Natural killer cell (primary cell): ENCODE data around the gene RPS6KA4. TPM values are rescaled to one million over a fixed set of nuclear protein-coding genes. Genes with fewer than 3 reads are reported as not detected.

Experiments
- ATAC-seq, 3 donors: fragments of 150-1000 bp in 2 of 3; fragments of 200-7000 bp in 1 of 3; cut with Tn5 transposase; 1 replicate in 1 of 3; 2 replicates in 2 of 3; pipeline ENCODE4 v1.10.0; 2021; ENCODE audit warnings: mild to moderate bottlenecking in 2 of 3, moderate library complexity in 2 of 3
- DNase-seq, 2 donors: peaks; one replicate each; pipeline versions ENCODE4 v3.0.0 to v3.0.0-alpha.2; 2013 to 2021; ENCODE audit warnings: mixed read lengths in 1 of 2
- H3K27ac ChIP-seq: one replicate; pipeline ENCODE4 v1.5.1; 2013; ENCODE audit warnings: mild to moderate bottlenecking, low read length
- H3K27me3 ChIP-seq: one replicate; pipeline ENCODE4 v1.6.1; 2013; ENCODE audit warnings: low read length; ENCODE audit not compliant: control insufficient read depth, insufficient read depth
- H3K36me3 ChIP-seq: one replicate; pipeline ENCODE4 v1.6.1; 2013; ENCODE audit warnings: low read length; ENCODE audit not compliant: control insufficient read depth, insufficient read depth
- H3K4me1 ChIP-seq: one replicate; pipeline ENCODE4 v1.6.1; 2013; ENCODE audit warnings: low read length; ENCODE audit not compliant: control insufficient read depth, insufficient read depth
- H3K4me3 ChIP-seq: one replicate; pipeline ENCODE4 v1.5.1; 2013; ENCODE audit warnings: low read length
- H3K9me3 ChIP-seq: one replicate; pipeline ENCODE4 v1.6.1; 2013; ENCODE audit warnings: low read length; ENCODE audit not compliant: control insufficient read depth, insufficient read depth
- H3K27ac Mint-ChIP-seq, 2 donors: one replicate each; pipeline ENCODE4 v1.8.0; 2022; ENCODE audit warnings: mild to moderate bottlenecking in 2 of 2, mixed read lengths in 2 of 2, moderate library complexity in 1 of 2
- H3K27me3 Mint-ChIP-seq, 2 donors: one replicate each; pipeline ENCODE4 v1.8.0; 2022; ENCODE audit warnings: low read depth in 2 of 2, mixed read lengths in 2 of 2
- H3K36me3 Mint-ChIP-seq: one replicate; pipeline ENCODE4 v1.8.0; 2022; ENCODE audit warnings: mixed read lengths
- H3K4me1 Mint-ChIP-seq, 2 donors: one replicate each; pipeline ENCODE4 v1.8.0; 2022; ENCODE audit warnings: mixed read lengths in 2 of 2
- H3K4me3 Mint-ChIP-seq: one replicate; pipeline ENCODE4 v1.8.0; 2022; ENCODE audit warnings: mild to moderate bottlenecking, moderate library complexity, mixed read lengths
- H3K9me3 Mint-ChIP-seq, 2 donors: one replicate each; pipeline ENCODE4 v1.8.0; 2022; ENCODE audit warnings: mixed read lengths in 2 of 2
- CTCF ChIP-seq: fragments of 200-600 bp; IDR thresholded peaks from one replicate; pipeline ENCODE4 v1.8.0; 2022; ENCODE audit warnings: antibody characterized with exemption
- WGBS: methylation state at CpG from one replicate; pipeline ENCODE4 v1.1.7; 2013; ENCODE audit warnings: missing lambda C conversion rate; ENCODE audit not compliant: insufficient coverage; 5-methylcytosine and 5-hydroxymethylcytosine counted together
- intact Hi-C: fragments of 100-400 bp; cut with micrococcal nuclease; formaldehyde crosslinking; loops from one replicate; pipeline ENCODE4 v1.14.2; 2022
- total RNA-seq, 4 donors: library from RNA; stranded (reverse); fragments of 120-200 nt in 1 of 4; gene quantifications; one replicate each; pipeline versions ENCODE4 v1.2.3 to v1.2.4, GENCODE V29; 2013 to 2022

Gene RPS6KA4
- total RNA-seq, 3 donors from 2014 or later (not counting 1 experiment from before 2014, with no cell fraction given), result 27.6 to 36.0 (median 34.4) TPM

GRCh38 chr11:64407221-64407620 is 48.3 kb downstream of the RPS6KA4 start:
- Histone ChIP-seq H3K9me3 (no peaks in the 10 kb centered on the region), H3K4me1 (no peaks in the 10 kb centered on the region), H3K4me3 (no peak overlapping the region), H3K27me3 (no peaks in the 10 kb centered on the region), H3K27ac (no peak overlapping the region), H3K36me3 (no peaks in the 10 kb centered on the region)
- H3K9me3 Mint-ChIP-seq, result no peaks in the 10 kb centered on the region
- ATAC-seq (no peak), DNase-seq (no peak)
- H3K36me3 Mint-ChIP-seq, result no peaks in the 10 kb centered on the region
- intact Hi-C loops, result no loop called here
- 89% methylated on average over 11 of the region's 11 CpGs for WGBS
- H3K4me3 Mint-ChIP-seq, result no peak overlapping the region
- TF ChIP-seq CTCF, result no peak
- peaks cover 0 to 6% of the 10 kb centered on the region in 2 donors for H3K27me3 Mint-ChIP-seq
- no peak overlapping the region for H3K27ac Mint-ChIP-seq
- H3K4me1 Mint-ChIP-seq, result peaks cover 0 to 5% of the 10 kb centered on the region in 2 donors

GRCh38 chr11:64407630-64408029 is 48.7 kb downstream of the RPS6KA4 start:
- intact Hi-C loops, result no loop called here
- no peaks in the 10 kb centered on the region for H3K36me3 Mint-ChIP-seq

GRCh38 chr11:64409278-64409677 is 50.3 kb downstream of the RPS6KA4 start:
- Histone ChIP-seq H3K27me3 (no peaks in the 10 kb centered on the region), H3K27ac (no peak overlapping the region), H3K4me3 (no peak overlapping the region), H3K9me3 (no peaks in the 10 kb centered on the region), H3K4me1 (no peaks in the 10 kb centered on the region), H3K36me3 (no peaks in the 10 kb centered on the region)
- TF ChIP-seq CTCF, result no peak
- no peak for ATAC-seq
- 94% methylated on average over 20 of the region's 20 CpGs for WGBS
- no peaks in the 10 kb centered on the region for H3K9me3 Mint-ChIP-seq
- intact Hi-C loops, result loop anchor here (1.0 kb wide), 1 partner anchor 30 kb away; no protein-coding TSS in a partner anchor
- peaks cover 0 to 2% of the 10 kb centered on the region in 2 donors for H3K27me3 Mint-ChIP-seq
- no peak for DNase-seq
- no peak overlapping the region for H3K4me3 Mint-ChIP-seq
- no peak overlapping the region for H3K27ac Mint-ChIP-seq
- H3K36me3 Mint-ChIP-seq, result no peaks in the 10 kb centered on the region
- peaks cover 0 to 3% of the 10 kb centered on the region in 2 donors for H3K4me1 Mint-ChIP-seq

More at GRCh38 chr11:64407630-64408029, 48.7 kb downstream of the RPS6KA4 start:
- Mint-ChIP-seq H3K9me3 (no peaks in the 10 kb centered on the region), H3K4me3 (no peak overlapping the region), H3K27me3 (peaks cover 0 to 4% of the 10 kb centered on the region in 2 donors), H3K4me1 (peaks cover 0 to 5% of the 10 kb centered on the region in 2 donors), H3K27ac (no peak overlapping the region)
- TF ChIP-seq CTCF, result no peak
- Histone ChIP-seq H3K4me1 (no peaks in the 10 kb centered on the region), H3K9me3 (no peaks in the 10 kb centered on the region), H3K27ac (no peak overlapping the region), H3K27me3 (no peaks in the 10 kb centered on the region), H3K4me3 (no peak overlapping the region), H3K36me3 (no peaks in the 10 kb centered on the region)
- no peak for DNase-seq
- ATAC-seq, result no peak
- WGBS, result 95% methylated on average over 2 of the region's 2 CpGs
